Osteoblast (primary cell): ENCODE results near the gene CCDC175. TPM values are rescaled to one million over a fixed set of nuclear protein-coding genes. Genes with fewer than 3 reads are reported as not detected.

Experiments used
- DNase-seq: peaks from one replicate; pipeline ENCODE4 v3.0.0; 2011; ENCODE audit warnings: low spot score, mixed read lengths; ENCODE audit not compliant: insufficient read length; ENCODE audit errors: missing footprints
- H2AFZ ChIP-seq: 2 replicates; pipeline ENCODE4 v1.6.0; 2011; ENCODE audit warnings: mild to moderate bottlenecking, low read length
- H3K27ac ChIP-seq: 2 replicates; pipeline ENCODE4 v1.5.1; 2011; ENCODE audit warnings: mild to moderate bottlenecking, low read depth, low read length, moderate library complexity
- H3K27me3 ChIP-seq: 2 replicates; pipeline ENCODE4 v1.6.0; 2012; ENCODE audit warnings: mild to moderate bottlenecking, control low read depth, inconsistent platforms, low read length, moderate library complexity; ENCODE audit not compliant: insufficient read depth
- H3K36me3 ChIP-seq: 2 replicates; pipeline ENCODE4 v1.5.1; 2011; ENCODE audit warnings: mild to moderate bottlenecking, low read length, control low read depth, moderate library complexity; ENCODE audit not compliant: insufficient read depth
- H3K4me1 ChIP-seq: 2 replicates; pipeline ENCODE4 v1.5.1; 2011; ENCODE audit warnings: mild to moderate bottlenecking, low read length, control low read depth, moderate library complexity; ENCODE audit not compliant: insufficient read depth
- H3K4me2 ChIP-seq: 2 replicates; pipeline ENCODE4 v1.6.0; 2011; ENCODE audit warnings: mild to moderate bottlenecking, low read length; ENCODE audit not compliant: insufficient read depth
- H3K4me3 ChIP-seq: fragments of 200-600 bp; sonication (generic); 3 replicates; pipeline ENCODE4 v1.5.1; 2012; ENCODE audit warnings: mild to moderate bottlenecking, low read length, inconsistent platforms; ENCODE audit not compliant: insufficient read depth
- H3K79me2 ChIP-seq: 2 replicates; pipeline ENCODE4 v1.6.0; 2012; ENCODE audit warnings: mild to moderate bottlenecking, low read length, control low read depth, inconsistent platforms; ENCODE audit not compliant: insufficient read depth
- H3K9me3 ChIP-seq: 2 replicates; pipeline ENCODE4 v1.5.1; 2011; ENCODE audit warnings: low read depth, low read length, control low read depth
- H4K20me1 ChIP-seq: 2 replicates; pipeline ENCODE4 v1.6.0; 2012; ENCODE audit warnings: mild to moderate bottlenecking, low read length, control low read depth; ENCODE audit not compliant: insufficient read depth
- total RNA-seq: library from RNA; depleted of rRNA; stranded (reverse); fragments of >200 nt; gene quantifications from 2 replicates; pipeline ENCODE4 v1.2.3, GENCODE V29; 2012
- TF ChIP-seq, protein P1 (sequence below): IDR thresholded peaks from 2 replicates; pipeline ENCODE4 v1.5.1; 2011; ENCODE audit warnings: mild to moderate bottlenecking, low read depth, low read length, moderate library complexity; ENCODE audit errors: extremely low read depth

Gene CCDC175
- total RNA-seq, 1 donor, result not detected

GRCh38 chr14:59520224-59520623, 56.4 kb downstream of the CCDC175 start:
- TF ChIP-seq, protein P1, sequence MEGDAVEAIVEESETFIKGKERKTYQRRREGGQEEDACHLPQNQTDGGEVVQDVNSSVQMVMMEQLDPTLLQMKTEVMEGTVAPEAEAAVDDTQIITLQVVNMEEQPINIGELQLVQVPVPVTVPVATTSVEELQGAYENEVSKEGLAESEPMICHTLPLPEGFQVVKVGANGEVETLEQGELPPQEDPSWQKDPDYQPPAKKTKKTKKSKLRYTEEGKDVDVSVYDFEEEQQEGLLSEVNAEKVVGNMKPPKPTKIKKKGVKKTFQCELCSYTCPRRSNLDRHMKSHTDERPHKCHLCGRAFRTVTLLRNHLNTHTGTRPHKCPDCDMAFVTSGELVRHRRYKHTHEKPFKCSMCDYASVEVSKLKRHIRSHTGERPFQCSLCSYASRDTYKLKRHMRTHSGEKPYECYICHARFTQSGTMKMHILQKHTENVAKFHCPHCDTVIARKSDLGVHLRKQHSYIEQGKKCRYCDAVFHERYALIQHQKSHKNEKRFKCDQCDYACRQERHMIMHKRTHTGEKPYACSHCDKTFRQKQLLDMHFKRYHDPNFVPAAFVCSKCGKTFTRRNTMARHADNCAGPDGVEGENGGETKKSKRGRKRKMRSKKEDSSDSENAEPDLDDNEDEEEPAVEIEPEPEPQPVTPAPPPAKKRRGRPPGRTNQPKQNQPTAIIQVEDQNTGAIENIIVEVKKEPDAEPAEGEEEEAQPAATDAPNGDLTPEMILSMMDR, result no peak
- no peak overlapping the region for H2AFZ ChIP-seq
- H3K9me3 ChIP-seq, result no peaks in the 10 kb centered on the region

GRCh38 chr14:59511916-59512575, 64.6 kb downstream of the CCDC175 start:
- H3K36me3 ChIP-seq, result no peaks in the 10 kb centered on the region
- no peak overlapping the region for H2AFZ ChIP-seq
- peaks cover 3% of the 10 kb centered on the region for H4K20me1 ChIP-seq
- no peaks in the 10 kb centered on the region for H3K9me3 ChIP-seq
- no peaks in the 10 kb centered on the region for H3K79me2 ChIP-seq
- no peak overlapping the region for H3K4me3 ChIP-seq
- H3K27ac ChIP-seq, result no peak overlapping the region
- H3K4me2 ChIP-seq, result no peak overlapping the region
- H3K4me1 ChIP-seq, result no peaks in the 10 kb centered on the region
- TF ChIP-seq, protein P1, result peak; percentile 58
- no peaks in the 10 kb centered on the region for H3K27me3 ChIP-seq
- no peak for DNase-seq

More at GRCh38 chr14:59520224-59520623, 56.4 kb downstream of the CCDC175 start:
- no peaks in the 10 kb centered on the region for H3K36me3 ChIP-seq
- H3K4me2 ChIP-seq, result no peak overlapping the region
- no peak for DNase-seq
- H3K27me3 ChIP-seq, result no peaks in the 10 kb centered on the region
- H3K79me2 ChIP-seq, result no peaks in the 10 kb centered on the region
- H4K20me1 ChIP-seq, result no peaks in the 10 kb centered on the region
- no peak overlapping the region for H3K4me3 ChIP-seq
- no peaks in the 10 kb centered on the region for H3K4me1 ChIP-seq
- H3K27ac ChIP-seq, result no peak overlapping the region

DNA sequence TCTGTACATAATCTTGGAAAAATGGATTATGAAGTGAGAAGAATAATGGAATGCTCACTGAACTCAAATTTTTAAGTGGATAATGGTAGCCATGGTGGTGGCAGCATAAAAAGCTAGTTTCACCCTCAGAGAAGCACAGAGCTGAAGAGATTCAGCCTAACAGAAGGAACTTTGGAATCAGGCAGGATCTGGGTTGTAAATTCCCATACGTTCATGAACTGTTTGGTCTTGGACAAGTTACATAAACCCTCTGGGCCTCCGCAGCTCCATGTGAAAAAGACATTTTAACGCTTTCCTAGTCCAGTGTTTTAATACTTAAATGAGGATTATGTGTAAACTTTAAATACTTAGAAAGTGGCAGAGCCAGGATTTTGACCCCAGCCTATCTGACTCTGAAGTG, 65.6 kb downstream of the CCDC175 start:
- no peak for DNase-seq
- peaks cover 3% of the 10 kb centered on the region for H4K20me1 ChIP-seq
- H3K27ac ChIP-seq, result no peak overlapping the region
- H3K4me1 ChIP-seq, result no peaks in the 10 kb centered on the region
- no peaks in the 10 kb centered on the region for H3K27me3 ChIP-seq
- H3K4me3 ChIP-seq, result no peak overlapping the region
- H3K4me2 ChIP-seq, result no peak overlapping the region
- H3K9me3 ChIP-seq, result no peaks in the 10 kb centered on the region
- no peak overlapping the region for H2AFZ ChIP-seq
- no peaks in the 10 kb centered on the region for H3K79me2 ChIP-seq
- H3K36me3 ChIP-seq, result no peaks in the 10 kb centered on the region
- TF ChIP-seq, protein P1, result no peak

GRCh38 chr14:59510001-59510400, 66.6 kb downstream of the CCDC175 start:
- Histone ChIP-seq H3K27ac (no peak overlapping the region), H3K36me3 (no peaks in the 10 kb centered on the region), H2AFZ (no peak overlapping the region), H3K4me1 (no peaks in the 10 kb centered on the region), H3K79me2 (no peaks in the 10 kb centered on the region), H3K27me3 (no peaks in the 10 kb centered on the region), H3K4me2 (no peak overlapping the region), H3K4me3 (no peak overlapping the region), H3K9me3 (no peaks in the 10 kb centered on the region), H4K20me1 (peaks cover 3% of the 10 kb centered on the region)
- DNase-seq, result no peak
- TF ChIP-seq, protein P1, result no peak
